Neuronal stem cell (in vitro differentiated cells): ENCODE data around the gene SLC41A1.

Experiments used
- DNase-seq: peaks from one replicate; pipeline ENCODE4 v3.0.0-alpha.2; 2013; ENCODE audit warnings: low spot score
- H2AFZ ChIP-seq: one replicate; pipeline ENCODE4 v1.6.1; 2013; ENCODE audit warnings: mild to moderate bottlenecking, low read length, inconsistent platforms
- H2AK5ac ChIP-seq: 2 replicates; pipeline ENCODE4 v1.6.1; 2013; ENCODE audit warnings: low read depth, mild to moderate bottlenecking, inconsistent platforms, low read length, moderate library complexity, mixed read lengths
- H2BK120ac ChIP-seq: 2 replicates; pipeline ENCODE4 v1.6.1; 2013; ENCODE audit warnings: low read depth, mild to moderate bottlenecking, inconsistent platforms, low read length, moderate library complexity, mixed read lengths
- H2BK12ac ChIP-seq: one replicate; pipeline ENCODE4 v1.6.1; 2013; ENCODE audit warnings: low read length, inconsistent platforms
- H2BK15ac ChIP-seq: 2 replicates; pipeline ENCODE4 v1.6.1; 2013; ENCODE audit warnings: mild to moderate bottlenecking, low read length, inconsistent platforms, mixed read lengths
- H2BK5ac ChIP-seq: one replicate; pipeline ENCODE4 v1.6.1; 2013; ENCODE audit warnings: inconsistent platforms, mild to moderate bottlenecking, low read length, moderate library complexity
- H3K14ac ChIP-seq: one replicate; pipeline ENCODE4 v1.6.1; 2013; ENCODE audit warnings: low read length, inconsistent platforms
- H3K18ac ChIP-seq: 2 replicates; pipeline ENCODE4 v1.6.1; 2013; ENCODE audit warnings: low read length, inconsistent platforms
- H3K23ac ChIP-seq: 2 replicates; pipeline ENCODE4 v1.6.1; 2013; ENCODE audit warnings: low read depth, mild to moderate bottlenecking, mixed read lengths, low read length, inconsistent platforms; ENCODE audit not compliant: poor library complexity
- H3K27ac ChIP-seq: replicated peaks from 3 replicates; pipeline ENCODE4 v1.5.1; 2013; ENCODE audit warnings: low read length, inconsistent platforms
- H3K27me3 ChIP-seq, 3 experiments: 2 replicates each; pipeline ENCODE4 v1.6.1; 2013; ENCODE audit warnings: low read length in 3 of 3, mild to moderate bottlenecking in 2 of 3, inconsistent platforms in 1 of 3, low read depth in 1 of 3, mixed read lengths in 1 of 3, moderate library complexity in 1 of 3; ENCODE audit not compliant: control insufficient read depth in 3 of 3, insufficient read depth in 3 of 3
- H3K36me3 ChIP-seq, 2 donors: replicated peaks in 1 of 2; 2 replicates each; pipeline ENCODE4 v1.6.1; 2013; ENCODE audit warnings: low read length in 2 of 2; ENCODE audit not compliant: control insufficient read depth in 2 of 2, insufficient read depth in 2 of 2
- H3K4ac ChIP-seq: 2 replicates; pipeline ENCODE4 v1.6.1; 2013; ENCODE audit warnings: inconsistent platforms, mild to moderate bottlenecking, low read length, moderate library complexity
- H3K4me1 ChIP-seq, 2 donors: 1 replicate in 1 of 2; 2 replicates in 1 of 2; pipeline ENCODE4 v1.6.1; 2013; ENCODE audit warnings: low read length in 2 of 2, low read depth in 1 of 2; ENCODE audit not compliant: control insufficient read depth in 2 of 2, insufficient read depth in 1 of 2
- H3K4me2 ChIP-seq: one replicate; pipeline ENCODE4 v1.6.1; 2013; ENCODE audit warnings: mild to moderate bottlenecking, low read length, inconsistent platforms; ENCODE audit not compliant: insufficient read depth, poor library complexity, severe bottlenecking
- H3K4me3 ChIP-seq, 2 donors: 2 replicates each; pipeline ENCODE4 v1.5.1; 2013; ENCODE audit warnings: low read length in 2 of 2, mild to moderate bottlenecking in 2 of 2, inconsistent platforms in 1 of 2, moderate library complexity in 1 of 2
- H3K79me1 ChIP-seq: one replicate; pipeline ENCODE4 v1.6.1; 2013; ENCODE audit warnings: low read depth, mild to moderate bottlenecking, inconsistent platforms, low read length, moderate library complexity
- H3K9ac ChIP-seq: one replicate; pipeline ENCODE4 v1.6.1; 2013; ENCODE audit warnings: mild to moderate bottlenecking, low read depth, low read length, inconsistent platforms; ENCODE audit not compliant: poor library complexity
- H3K9me3 ChIP-seq, 2 donors: replicated peaks in 1 of 2; 2 replicates each; pipeline versions ENCODE3 to v1.6.1; 2013; ENCODE audit warnings: low read length in 2 of 2, mild to moderate bottlenecking in 2 of 2, inconsistent platforms in 1 of 2, low read depth in 1 of 2, mixed read lengths in 1 of 2, moderate library complexity in 1 of 2; ENCODE audit not compliant: control insufficient read depth in 2 of 2, insufficient read depth in 1 of 2
- H4K8ac ChIP-seq: one replicate; pipeline ENCODE4 v1.6.1; 2013; ENCODE audit warnings: low read depth, mild to moderate bottlenecking, inconsistent platforms, low read length, moderate library complexity
- H4K91ac ChIP-seq: one replicate; pipeline ENCODE4 v1.6.1; 2013; ENCODE audit warnings: low read length, low read depth, mild to moderate bottlenecking, inconsistent platforms; ENCODE audit not compliant: poor library complexity
- WGBS, 2 donors: extraction: QIAGEN DNeasy Blood & Tissue Kit; methylation state at CpG; one replicate each; pipeline ENCODE4 v1.1.7; 2013; ENCODE audit warnings: missing lambda C conversion rate in 2 of 2, mixed read lengths in 1 of 2; ENCODE audit not compliant: insufficient read length in 2 of 2, insufficient replicate concordance in 1 of 2; ENCODE audit errors: extremely low coverage in 2 of 2; 5-methylcytosine and 5-hydroxymethylcytosine counted together

SLC41A1 gene

GRCh38 chr1:205766038-205766437, 47.0 kb downstream of the SLC41A1 start:
- Histone ChIP-seq H3K14ac (no peak overlapping the region), H4K8ac (no peak overlapping the region), H2BK5ac (no peak overlapping the region), H2AK5ac (no peak overlapping the region), H3K9ac (no peak overlapping the region), H3K27me3 (peaks cover 0 to 23% (median 0%) of the 10 kb centered on the region in 3 experiments), H3K4ac (no peak overlapping the region), H4K91ac (no peak overlapping the region), H3K9me3 (no peaks in the 10 kb centered on the region), H3K27ac (no peak overlapping the region), H3K18ac (no peak overlapping the region), H2BK15ac (no peak overlapping the region), H3K23ac (no peak overlapping the region), H3K36me3 (no peaks in the 10 kb centered on the region), H2AFZ (no peak overlapping the region), H2BK120ac (no peak overlapping the region), H2BK12ac (no peak overlapping the region), H3K4me3 (no peak overlapping the region), H3K4me2 (no peak overlapping the region), H3K4me1 (peaks cover 0 to 2% of the 10 kb centered on the region in 2 donors), H3K79me1 (no peaks in the 10 kb centered on the region)
- DNase-seq: no peak
- no CpG with 5 or more reads among the region's 5 CpGs for WGBS, 2 donors

GRCh38 chr1:205764578-205764977, 48.4 kb downstream of the SLC41A1 start:
- Histone ChIP-seq H3K18ac (no peak overlapping the region), H4K91ac (no peak overlapping the region), H3K9me3 (no peaks in the 10 kb centered on the region), H3K79me1 (no peaks in the 10 kb centered on the region), H3K9ac (no peak overlapping the region), H3K14ac (no peak overlapping the region), H2AFZ (no peak overlapping the region), H4K8ac (no peak overlapping the region), H3K36me3 (no peaks in the 10 kb centered on the region), H2BK120ac (no peak overlapping the region), H3K23ac (no peak overlapping the region), H2BK12ac (no peak overlapping the region), H2AK5ac (no peak overlapping the region), H3K4me1 (no peaks in the 10 kb centered on the region), H2BK15ac (no peak overlapping the region), H3K4ac (no peak overlapping the region), H3K27me3 (peaks cover 0 to 26% (median 0%) of the 10 kb centered on the region in 3 experiments), H3K4me3 (no peak overlapping the region), H3K4me2 (no peak overlapping the region), H3K27ac (no peak overlapping the region), H2BK5ac (no peak overlapping the region)
- no CpG with 5 or more reads among the region's 2 CpGs for WGBS, 2 donors
- no peak for DNase-seq

- no peak for DNase-seq
- H3K4me2 ChIP-seq: no peak overlapping the region
- no peak overlapping the region for H3K23ac ChIP-seq
- no peak overlapping the region for H3K27ac ChIP-seq
- H2AFZ ChIP-seq: no peak overlapping the region
- no peaks in the 10 kb centered on the region for H3K79me1 ChIP-seq
- H3K36me3 ChIP-seq: no peaks in the 10 kb centered on the region
- no peaks in the 10 kb centered on the region for H3K9me3 ChIP-seq
- H3K4ac ChIP-seq: no peak overlapping the region
- H3K18ac ChIP-seq: no peak overlapping the region
- H2BK12ac ChIP-seq: no peak overlapping the region
- H2BK120ac ChIP-seq: no peak overlapping the region
- no peak overlapping the region for H2BK5ac ChIP-seq
- no peaks in the 10 kb centered on the region for H3K4me1 ChIP-seq
- H3K14ac ChIP-seq: no peak overlapping the region
- no peak overlapping the region for H3K4me3 ChIP-seq
- H2AK5ac ChIP-seq: no peak overlapping the region
- H3K9ac ChIP-seq: no peak overlapping the region
- no peak overlapping the region for H4K91ac ChIP-seq
- no peak overlapping the region for H4K8ac ChIP-seq
- H2BK15ac ChIP-seq: no peak overlapping the region
- peaks cover 0 to 26% (median 0%) of the 10 kb centered on the region in 3 experiments for H3K27me3 ChIP-seq
Measured at GRCh38 chr1:205763980-205764379, 49.0 kb downstream of the SLC41A1 start.

DNA sequence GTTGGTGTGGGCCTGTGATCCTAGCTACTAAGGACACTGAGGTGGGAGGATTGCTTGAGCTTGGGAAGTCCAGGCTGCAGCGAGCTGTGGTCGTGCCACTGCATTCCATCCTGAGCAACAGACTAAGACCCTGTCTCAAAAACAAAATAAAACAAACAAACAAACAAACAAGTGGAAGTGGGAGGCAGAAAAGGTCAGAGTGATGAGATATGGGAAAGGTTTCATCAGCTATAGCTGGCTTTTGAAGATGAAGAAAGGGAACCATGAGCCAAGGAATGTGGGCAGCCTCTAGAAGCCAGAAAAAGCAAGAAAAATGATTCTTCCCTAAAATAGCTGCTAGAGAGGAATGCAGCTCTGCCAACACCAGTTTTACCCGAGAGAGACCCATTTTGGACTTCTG, 52.4 kb downstream of the SLC41A1 start:
- Histone ChIP-seq H3K4ac (no peak overlapping the region), H2BK12ac (no peak overlapping the region), H4K91ac (no peak overlapping the region), H2AK5ac (no peak overlapping the region), H3K36me3 (no peaks in the 10 kb centered on the region), H2BK120ac (no peak overlapping the region), H3K14ac (no peak overlapping the region), H3K9me3 (no peaks in the 10 kb centered on the region), H3K4me3 (no peak overlapping the region), H2AFZ (no peak overlapping the region), H3K9ac (no peak overlapping the region), H3K23ac (no peak overlapping the region), H2BK5ac (no peak overlapping the region), H4K8ac (no peak overlapping the region), H3K27me3 (peaks cover 0 to 19% (median 0%) of the 10 kb centered on the region in 3 experiments), H3K4me2 (no peak overlapping the region), H3K4me1 (no peaks in the 10 kb centered on the region), H3K79me1 (no peaks in the 10 kb centered on the region), H3K18ac (no peak overlapping the region), H2BK15ac (no peak overlapping the region), H3K27ac (no peak overlapping the region)
- no peak for DNase-seq
- WGBS, 2 donors: no CpG with 5 or more reads among the region's 3 CpGs
